DOHH2 (cell line): Measurements from ENCODE around the gene DSG2.

ENCODE experiments used
- H3F3A ChIP-seq: fragments of 200-600 bp; sonication (generic), shearing (Covaris generic); 2 replicates; pipeline ENCODE4 v1.6.0; 2016; ENCODE audit warnings: antibody characterized with exemption, mild to moderate bottlenecking; ENCODE audit not compliant: control insufficient read depth, insufficient read depth
- H3K27ac ChIP-seq: fragments of 200-600 bp; sonication (generic); 2 replicates; pipeline ENCODE4 v1.5.1; 2014; ENCODE audit warnings: low read depth, mild to moderate bottlenecking, low read length, moderate library complexity
- H3K27me3 ChIP-seq: fragments of 200-600 bp; sonication (generic); 2 replicates; pipeline ENCODE4 v1.6.1; 2014; ENCODE audit warnings: mild to moderate bottlenecking, low read length, mixed read lengths; ENCODE audit not compliant: control insufficient read depth
- H3K36me3 ChIP-seq: fragments of 200-600 bp; sonication (generic); 2 replicates; pipeline ENCODE4 v1.6.1; 2014; ENCODE audit warnings: mild to moderate bottlenecking, low read length, moderate library complexity, mixed read lengths; ENCODE audit not compliant: control insufficient read depth
- H3K4me1 ChIP-seq: fragments of 200-600 bp; sonication (generic); 2 replicates; pipeline ENCODE4 v1.6.1; 2014; ENCODE audit warnings: mild to moderate bottlenecking, low read length, mixed read lengths; ENCODE audit not compliant: control insufficient read depth
- H3K4me2 ChIP-seq: fragments of 200-600 bp; sonication (generic); 2 replicates; pipeline ENCODE4 v1.6.0; 2014; ENCODE audit warnings: mild to moderate bottlenecking, low read length, moderate library complexity
- H3K4me3 ChIP-seq: fragments of 200-600 bp; sonication (generic); 2 replicates; pipeline ENCODE4 v1.5.1; 2014; ENCODE audit warnings: mild to moderate bottlenecking, low read length, mixed read lengths
- H3K79me2 ChIP-seq: fragments of 200-600 bp; sonication (generic); 2 replicates; pipeline ENCODE4 v1.6.1; 2014; ENCODE audit warnings: mild to moderate bottlenecking, low read length, mixed read lengths; ENCODE audit not compliant: control insufficient read depth
- H3K9me2 ChIP-seq: fragments of 200-600 bp; sonication (generic); replicated peaks from 2 replicates; pipeline ENCODE4 v1.6.1; 2014; ENCODE audit warnings: mild to moderate bottlenecking, low read length, mixed read lengths; ENCODE audit not compliant: control insufficient read depth
- H3K9me3 ChIP-seq: fragments of 200-600 bp; sonication (generic); 2 replicates; pipeline ENCODE4 v1.6.1; 2014; ENCODE audit warnings: antibody characterized with exemption, low read length, mixed read lengths; ENCODE audit not compliant: control insufficient read depth, insufficient read depth
- H4K20me1 ChIP-seq: fragments of 200-600 bp; sonication (generic); 2 replicates; pipeline ENCODE4 v1.6.0; 2014; ENCODE audit warnings: low read depth, mild to moderate bottlenecking, antibody characterized with exemption, low read length, moderate library complexity; ENCODE audit not compliant: control insufficient read depth, insufficient read depth
- EZH2phosphoT487 ChIP-seq: fragments of 200-600 bp; sonication (generic); IDR thresholded peaks from 2 replicates; pipeline ENCODE4 v1.6.1; 2017; ENCODE audit warnings: borderline replicate concordance, mild to moderate bottlenecking, antibody characterized with exemption, low read length, moderate library complexity, mixed read lengths
- TF ChIP-seq, protein P1 (sequence below): fragments of 200-600 bp; sonication (generic); IDR thresholded peaks from one replicate; pipeline ENCODE4 v1.5.1; 2014; ENCODE audit warnings: antibody characterized with exemption, mild to moderate bottlenecking, low read depth, low read length; ENCODE audit not compliant: poor library complexity, severe bottlenecking

Gene DSG2

DNA sequence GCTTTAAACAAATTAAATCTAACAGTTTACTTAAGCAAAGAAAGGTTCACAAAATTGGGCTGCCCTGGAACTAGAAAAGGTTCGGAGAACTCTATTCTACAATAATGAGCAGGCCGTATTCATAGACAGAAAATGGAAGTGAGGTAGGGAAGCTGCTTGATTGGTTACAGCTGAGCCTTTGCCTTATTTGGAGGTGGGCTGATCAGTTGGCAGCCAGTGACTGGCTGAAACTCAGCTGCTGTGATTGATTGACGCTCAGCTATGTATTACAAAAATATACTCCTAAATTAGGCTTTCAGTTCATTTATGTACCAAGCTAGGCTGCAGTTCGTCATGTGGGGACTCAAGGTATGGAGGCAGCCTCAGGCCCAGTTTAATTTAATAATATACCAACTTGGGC, 51.4 kb downstream of the DSG2 start:
- Histone ChIP-seq H3K4me2 (no peak overlapping the region), H3K9me3 (no peaks in the 10 kb centered on the region), H3K27me3 (peaks cover 4% of the 10 kb centered on the region; the same call in 1 of the 2 replicates), H3K36me3 (no peaks in the 10 kb centered on the region), H3K9me2 (no peaks in the 10 kb centered on the region), H3K27ac (no peak overlapping the region), H3K4me3 (no peak overlapping the region), H3K4me1 (no peaks in the 10 kb centered on the region), H4K20me1 (no peaks in the 10 kb centered on the region), H3F3A (no peaks in the 10 kb centered on the region), H3K79me2 (no peaks in the 10 kb centered on the region)
- TF ChIP-seq, protein P1, sequence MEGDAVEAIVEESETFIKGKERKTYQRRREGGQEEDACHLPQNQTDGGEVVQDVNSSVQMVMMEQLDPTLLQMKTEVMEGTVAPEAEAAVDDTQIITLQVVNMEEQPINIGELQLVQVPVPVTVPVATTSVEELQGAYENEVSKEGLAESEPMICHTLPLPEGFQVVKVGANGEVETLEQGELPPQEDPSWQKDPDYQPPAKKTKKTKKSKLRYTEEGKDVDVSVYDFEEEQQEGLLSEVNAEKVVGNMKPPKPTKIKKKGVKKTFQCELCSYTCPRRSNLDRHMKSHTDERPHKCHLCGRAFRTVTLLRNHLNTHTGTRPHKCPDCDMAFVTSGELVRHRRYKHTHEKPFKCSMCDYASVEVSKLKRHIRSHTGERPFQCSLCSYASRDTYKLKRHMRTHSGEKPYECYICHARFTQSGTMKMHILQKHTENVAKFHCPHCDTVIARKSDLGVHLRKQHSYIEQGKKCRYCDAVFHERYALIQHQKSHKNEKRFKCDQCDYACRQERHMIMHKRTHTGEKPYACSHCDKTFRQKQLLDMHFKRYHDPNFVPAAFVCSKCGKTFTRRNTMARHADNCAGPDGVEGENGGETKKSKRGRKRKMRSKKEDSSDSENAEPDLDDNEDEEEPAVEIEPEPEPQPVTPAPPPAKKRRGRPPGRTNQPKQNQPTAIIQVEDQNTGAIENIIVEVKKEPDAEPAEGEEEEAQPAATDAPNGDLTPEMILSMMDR: no peak
- TF ChIP-seq EZH2phosphoT487: no peak

DNA sequence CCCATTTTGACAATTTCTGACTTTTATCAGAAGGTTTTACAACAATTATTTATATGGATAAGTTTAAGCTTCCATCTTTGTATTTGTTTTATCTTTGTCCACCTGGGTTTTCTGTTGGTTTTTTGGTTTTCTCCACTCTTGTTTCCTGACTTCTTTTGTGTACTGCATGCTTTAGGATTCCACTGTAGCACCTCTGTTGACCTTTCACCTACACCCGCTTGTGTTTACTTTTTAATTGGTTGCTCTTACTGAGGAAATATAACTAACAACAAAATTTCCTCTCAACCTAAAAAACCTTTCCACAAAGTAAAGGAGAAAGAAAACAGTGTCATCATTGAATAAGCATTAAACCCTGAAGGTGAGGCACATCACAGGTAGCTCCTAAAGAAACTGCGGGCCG, 53.9 kb downstream of the DSG2 start:
- H3K36me3 ChIP-seq: no peaks in the 10 kb centered on the region
- H3K27ac ChIP-seq: no peak overlapping the region
- TF ChIP-seq, protein P1: no peak
- no peak for TF ChIP-seq EZH2phosphoT487
- H3K4me3 ChIP-seq: no peak overlapping the region
- no peak overlapping the region for H3K4me2 ChIP-seq
- no peaks in the 10 kb centered on the region for H4K20me1 ChIP-seq
- peaks cover 4% of the 10 kb centered on the region; the same call in 1 of the 2 replicates for H3K27me3 ChIP-seq
- no peaks in the 10 kb centered on the region for H3K9me2 ChIP-seq
- H3K9me3 ChIP-seq: no peaks in the 10 kb centered on the region
- no peaks in the 10 kb centered on the region for H3K4me1 ChIP-seq
- H3F3A ChIP-seq: no peaks in the 10 kb centered on the region
- H3K79me2 ChIP-seq: no peaks in the 10 kb centered on the region

DNA sequence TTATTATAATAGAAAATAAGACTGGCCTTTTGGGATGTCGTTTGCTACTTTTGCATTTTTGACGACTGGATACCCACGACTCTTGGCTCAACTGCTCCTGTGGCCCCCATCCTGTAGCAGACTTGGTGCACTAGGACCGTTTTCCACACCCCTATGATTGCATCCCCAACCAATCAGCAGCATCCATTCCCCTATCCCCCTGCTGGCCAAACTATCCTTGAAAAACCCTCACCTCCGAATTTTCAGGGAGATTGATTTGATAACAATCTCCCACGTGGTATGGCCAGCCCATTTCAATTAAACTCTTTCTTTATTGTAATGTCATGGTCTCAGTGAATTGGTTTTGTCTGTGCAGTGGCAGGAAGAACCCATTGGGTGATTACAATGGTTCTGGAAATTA, 55.8 kb downstream of the DSG2 start:
- Histone ChIP-seq H3F3A (no peaks in the 10 kb centered on the region), H4K20me1 (no peaks in the 10 kb centered on the region)

More for the DNA sequence above, 55.8 kb downstream of the DSG2 start:
- H3K27ac ChIP-seq: no peak overlapping the region
- no peaks in the 10 kb centered on the region for H3K79me2 ChIP-seq
- H3K36me3 ChIP-seq: no peaks in the 10 kb centered on the region
- no peaks in the 10 kb centered on the region for H3K9me2 ChIP-seq
- no peaks in the 10 kb centered on the region for H3K4me1 ChIP-seq
- H3K4me3 ChIP-seq: no peak overlapping the region
- TF ChIP-seq EZH2phosphoT487: no peak
- TF ChIP-seq, protein P1: peak; percentile 19
- H3K27me3 ChIP-seq: peaks cover 4% of the 10 kb centered on the region; the same call in 1 of the 2 replicates
- no peak overlapping the region for H3K4me2 ChIP-seq
- H3K9me3 ChIP-seq: no peaks in the 10 kb centered on the region
